Breast epithelium (tissue), 4 donors: ENCODE measurements around the gene IMPA2. TPM values are rescaled to one million over a fixed set of nuclear protein-coding genes. Genes with fewer than 3 reads are reported as not detected.

Experiments
- DNase-seq, 2 donors: peaks; one replicate each; pipeline ENCODE4 v3.0.0-alpha.2; 2019; ENCODE audit warnings: low spot score in 2 of 2
- H3K27ac ChIP-seq, 2 donors: fragments of 200-600 bp; sonication (generic) in 1 of 2; one replicate each; pipeline ENCODE4 v1.5.1; 2016 to 2019; ENCODE audit warnings: mild to moderate bottlenecking in 1 of 2
- H3K27me3 ChIP-seq, 2 donors: fragments of 200-600 bp; sonication (generic) in 1 of 2; one replicate each; pipeline versions ENCODE4 v1.5.1 to v1.6.0; 2017 to 2019; ENCODE audit warnings: control low read depth in 1 of 2, mild to moderate bottlenecking in 1 of 2
- H3K36me3 ChIP-seq: fragments of 200-600 bp; one replicate; pipeline ENCODE4 v1.5.1; 2019
- H3K4me1 ChIP-seq, 2 donors: fragments of 200-600 bp; sonication (generic); one replicate each; pipeline ENCODE4 v1.5.1; 2016 to 2019; ENCODE audit warnings: control low read depth in 1 of 2
- H3K4me3 ChIP-seq, 3 donors: fragments of 200-600 bp; sonication (generic); 1 replicate in 2 of 3; 2 replicates in 1 of 3; pipeline ENCODE4 v1.5.1; 2016 to 2019; ENCODE audit warnings: mild to moderate bottlenecking in 3 of 3, moderate library complexity in 2 of 3
- H3K9me3 ChIP-seq, 2 donors: fragments of 200-600 bp; sonication (generic) in 1 of 2; one replicate each; pipeline ENCODE4 v1.5.1; 2016 to 2019; ENCODE audit warnings: control low read depth in 1 of 2
- POLR2A ChIP-seq: fragments of 450-650 bp; IDR thresholded peaks from one replicate; pipeline ENCODE4 v1.6.1; 2016; ENCODE audit warnings: antibody characterized with exemption, mild to moderate bottlenecking, moderate library complexity
- POLR2AphosphoS5 ChIP-seq, 3 donors: sonication (generic); formaldehyde crosslinking; IDR thresholded peaks; one replicate each; pipeline ENCODE4 v1.6.1; 2017; ENCODE audit warnings: antibody characterized with exemption in 3 of 3
- intact Hi-C: fragments of 100-400 bp; cut with DNase I; formaldehyde crosslinking; loops from one replicate; pipeline ENCODE4 v1.15.1; 2023; ENCODE audit warnings: low total_unique reads
- total RNA-seq, 3 donors: library from RNA; depleted of rRNA; stranded (reverse); fragments of >200 nt; gene quantifications; one replicate each; pipeline ENCODE4 v1.1.0, GENCODE V29; 2016
- TF ChIP-seq, protein P1 (sequence below), 3 donors: fragments of 450-650 bp; IDR thresholded peaks; one replicate each; pipeline ENCODE4 v1.5.1; 2016 to 2017; ENCODE audit warnings: antibody characterized with exemption in 3 of 3, mild to moderate bottlenecking in 3 of 3, moderate library complexity in 3 of 3

IMPA2 gene
- total RNA-seq, 3 donors from 2014 or later: 25.2 to 26.5 (median 26.2) TPM

GRCh38 chr18:11984091-11984490 lies 2.8 kb downstream of the IMPA2 start:
- H3K4me1 ChIP-seq: peaks cover 2 to 6% of the 10 kb centered on the region in 2 donors
- H3K27me3 ChIP-seq: no peaks in the 10 kb centered on the region
- no peak overlapping the region for H3K4me3 ChIP-seq
- TF ChIP-seq, protein P1, sequence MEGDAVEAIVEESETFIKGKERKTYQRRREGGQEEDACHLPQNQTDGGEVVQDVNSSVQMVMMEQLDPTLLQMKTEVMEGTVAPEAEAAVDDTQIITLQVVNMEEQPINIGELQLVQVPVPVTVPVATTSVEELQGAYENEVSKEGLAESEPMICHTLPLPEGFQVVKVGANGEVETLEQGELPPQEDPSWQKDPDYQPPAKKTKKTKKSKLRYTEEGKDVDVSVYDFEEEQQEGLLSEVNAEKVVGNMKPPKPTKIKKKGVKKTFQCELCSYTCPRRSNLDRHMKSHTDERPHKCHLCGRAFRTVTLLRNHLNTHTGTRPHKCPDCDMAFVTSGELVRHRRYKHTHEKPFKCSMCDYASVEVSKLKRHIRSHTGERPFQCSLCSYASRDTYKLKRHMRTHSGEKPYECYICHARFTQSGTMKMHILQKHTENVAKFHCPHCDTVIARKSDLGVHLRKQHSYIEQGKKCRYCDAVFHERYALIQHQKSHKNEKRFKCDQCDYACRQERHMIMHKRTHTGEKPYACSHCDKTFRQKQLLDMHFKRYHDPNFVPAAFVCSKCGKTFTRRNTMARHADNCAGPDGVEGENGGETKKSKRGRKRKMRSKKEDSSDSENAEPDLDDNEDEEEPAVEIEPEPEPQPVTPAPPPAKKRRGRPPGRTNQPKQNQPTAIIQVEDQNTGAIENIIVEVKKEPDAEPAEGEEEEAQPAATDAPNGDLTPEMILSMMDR (IDR thresholded peaks at IDR 0.05): no peak
- no peak for TF ChIP-seq POLR2A
- no peaks in the 10 kb centered on the region for H3K36me3 ChIP-seq
- no peaks in the 10 kb centered on the region for H3K9me3 ChIP-seq
- no peak overlapping the region for H3K27ac ChIP-seq
- intact Hi-C loops: loop anchor here (5.0 kb wide), 1 partner anchor 42 kb away; no protein-coding TSS in a partner anchor
- no peak for DNase-seq

- DNase-seq: no peak
- H3K4me1 ChIP-seq: peaks cover 0 to 6% of the 10 kb centered on the region in 2 donors
Measured at GRCh38 chr18:11985586-11985985, 4.3 kb downstream of the IMPA2 start.

GRCh38 chr18:11986061-11986460 lies 4.8 kb downstream of the IMPA2 start:
- Histone ChIP-seq H3K4me1 (peaks cover 0 to 6% of the 10 kb centered on the region in 2 donors), H3K4me3 (no peak overlapping the region)
- TF ChIP-seq POLR2A (no peak), POLR2AphosphoS5 (IDR thresholded peaks at IDR 0.05) (no peak)
- TF ChIP-seq, protein P1 (IDR thresholded peaks at IDR 0.05): no peak

More at GRCh38 chr18:11985586-11985985, 4.3 kb downstream of the IMPA2 start:
- H3K27me3 ChIP-seq: no peaks in the 10 kb centered on the region
- TF ChIP-seq POLR2A: no peak
- TF ChIP-seq POLR2AphosphoS5 (IDR thresholded peaks at IDR 0.05): no peak
- TF ChIP-seq, protein P1 (IDR thresholded peaks at IDR 0.05): no peak
- H3K4me3 ChIP-seq: no peak overlapping the region
- H3K9me3 ChIP-seq: no peaks in the 10 kb centered on the region
- no peak overlapping the region for H3K27ac ChIP-seq
- intact Hi-C loops: no loop called here
- no peaks in the 10 kb centered on the region for H3K36me3 ChIP-seq

DNA sequence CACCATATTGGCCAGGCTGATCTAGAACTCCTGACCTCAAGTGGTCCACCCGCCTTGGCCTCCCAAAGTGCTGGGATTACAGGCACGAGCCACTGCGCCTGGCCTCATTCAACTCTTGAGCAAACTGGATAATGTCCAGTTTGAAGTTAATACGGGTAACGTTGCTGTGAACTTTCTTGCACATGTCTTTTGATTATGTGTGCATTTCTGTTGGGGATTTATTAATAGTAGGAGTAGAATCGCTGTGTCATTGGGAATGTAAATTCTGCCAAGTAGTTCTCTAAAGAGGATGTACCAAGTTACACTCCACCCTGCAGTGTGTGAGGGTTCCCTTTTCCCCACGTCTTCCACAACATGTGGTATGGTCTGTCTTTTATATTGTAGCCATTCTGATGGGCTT lies 6.2 kb downstream of the IMPA2 start:
- no peak for DNase-seq

More at GRCh38 chr18:11986061-11986460, 4.8 kb downstream of the IMPA2 start:
- Histone ChIP-seq H3K9me3 (no peaks in the 10 kb centered on the region), H3K36me3 (no peaks in the 10 kb centered on the region), H3K27me3 (no peaks in the 10 kb centered on the region), H3K27ac (no peak overlapping the region)
- intact Hi-C loops: no loop called here
- DNase-seq: no peak

GRCh38 chr18:11989174-11989573 lies 7.9 kb downstream of the IMPA2 start:
- H3K27me3 ChIP-seq: no peaks in the 10 kb centered on the region
- H3K4me3 ChIP-seq: no peak overlapping the region
- no peaks in the 10 kb centered on the region for H3K9me3 ChIP-seq
- no peak for DNase-seq
- H3K27ac ChIP-seq: no peak overlapping the region
- intact Hi-C loops: no loop called here
- TF ChIP-seq POLR2AphosphoS5 (IDR thresholded peaks at IDR 0.05): no peak
- no peak for TF ChIP-seq POLR2A
- TF ChIP-seq, protein P1 (IDR thresholded peaks at IDR 0.05): no peak
- no peaks in the 10 kb centered on the region for H3K4me1 ChIP-seq
- H3K36me3 ChIP-seq: no peaks in the 10 kb centered on the region

More for the DNA sequence above, 6.2 kb downstream of the IMPA2 start:
- no peaks in the 10 kb centered on the region for H3K27me3 ChIP-seq
- H3K9me3 ChIP-seq: no peaks in the 10 kb centered on the region
- H3K27ac ChIP-seq: no peak overlapping the region
- H3K36me3 ChIP-seq: no peaks in the 10 kb centered on the region
- H3K4me1 ChIP-seq: peaks cover 0 to 6% of the 10 kb centered on the region in 2 donors
- H3K4me3 ChIP-seq: no peak overlapping the region
- TF ChIP-seq POLR2A (no peak), POLR2AphosphoS5 (IDR thresholded peaks at IDR 0.05) (no peak)
- TF ChIP-seq, protein P1 (IDR thresholded peaks at IDR 0.05): no peak
- intact Hi-C loops: no loop called here
